Measurements from ENCODE around the gene NDUFB7.

The NDUFB7 gene

GRCh38 chr19:14519860-14520407 is 51.9 kb downstream of the NDUFB7 start:
- peak; percentile 31 for DNase-seq

DNA sequence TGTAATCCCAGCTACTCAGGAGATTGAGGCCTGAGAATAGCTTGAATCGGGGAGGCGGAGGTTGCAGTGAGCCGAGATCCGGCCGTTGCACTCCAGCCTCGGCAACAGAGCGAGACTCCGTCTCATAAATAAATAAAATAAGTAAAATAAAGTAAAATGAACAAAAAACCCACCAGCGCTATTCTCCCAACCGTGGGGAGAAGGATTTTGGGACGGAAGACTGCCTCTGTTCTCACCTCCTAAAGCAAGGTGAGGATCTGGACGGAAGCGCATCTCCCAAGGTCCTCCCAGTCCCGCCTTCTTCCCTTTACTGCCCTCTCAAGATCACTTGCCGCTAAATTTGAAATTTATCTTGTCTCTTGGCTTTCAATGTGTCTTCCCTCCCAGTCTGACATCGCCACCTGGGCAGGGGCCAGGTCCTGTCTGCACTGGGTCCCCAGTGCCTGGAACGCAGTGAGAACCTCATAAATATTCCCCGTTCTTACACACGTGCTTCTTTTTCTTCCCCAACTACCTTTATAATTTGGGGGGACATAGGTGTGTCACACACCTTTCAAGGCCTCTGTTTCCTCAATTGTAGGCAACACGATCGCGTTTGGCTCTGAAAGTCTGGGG is 52.5 kb downstream of the NDUFB7 start:
- DNase-seq, result no peak

GRCh38 chr19:14517840-14518505 is 53.9 kb downstream of the NDUFB7 start, which contains the start of gene DNAJB1:
Gene DNAJB1, minus strand, starts transcription at chr19:14518397. Its CDS starts 48 bp downstream, at chr19:14518349.
- peak; percentile 80 for DNase-seq

GRCh38 chr19:14517446-14517839 is 54.4 kb downstream of the NDUFB7 start:
- no peak for DNase-seq

DNA sequence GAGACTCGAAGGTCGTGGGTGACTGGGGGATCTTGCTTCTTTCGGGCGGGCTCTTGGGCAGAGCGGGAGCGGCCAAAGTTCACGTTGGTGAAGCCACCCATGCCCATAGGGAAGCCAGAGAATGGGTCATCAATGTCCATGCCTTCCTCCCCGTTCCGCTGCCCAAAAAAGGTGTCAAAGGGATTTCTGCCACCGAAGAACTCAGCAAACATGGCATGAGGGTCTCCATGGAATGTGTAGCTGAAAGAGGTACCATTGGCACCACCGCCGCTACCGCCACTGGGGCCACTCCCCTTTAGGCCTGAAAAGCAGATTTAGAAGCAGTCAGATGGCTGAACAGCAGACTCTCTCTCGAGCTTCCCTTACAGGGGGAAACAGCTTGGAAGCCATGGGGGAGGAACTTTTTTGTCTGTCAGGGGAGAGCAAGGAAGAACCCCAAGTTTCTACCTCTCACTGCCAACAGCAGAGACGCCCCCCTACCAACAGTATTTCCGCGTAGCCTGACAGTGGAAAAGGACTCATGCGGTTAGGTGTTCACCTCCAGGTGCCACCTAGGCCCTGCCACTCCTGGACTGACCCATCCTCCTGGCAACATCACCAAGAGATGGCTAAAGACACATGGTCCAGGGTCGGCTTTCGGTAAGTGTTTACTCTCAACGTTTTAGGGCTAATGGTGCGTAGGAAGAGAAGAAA is 55.0 kb downstream of the NDUFB7 start:
- peak; percentile 45 for DNase-seq

Measured in CD4-positive, alpha-beta T cell treated with Interleukin-12 subunit alpha and Interleukin-12 subunit beta, for 1 hour (primary cell).